Vagina (tissue), 2 donors: ENCODE measurements around the gene MAP2K5. TPM values are rescaled to one million over a fixed set of nuclear protein-coding genes. Genes with fewer than 3 reads are reported as not detected.
A peak's percentile ranks its signal among the peaks of the same experiment; 100 is the strongest.

Experiments
- DNase-seq, 2 donors: peaks; one replicate each; pipeline ENCODE4 v3.0.0-alpha.2; 2017; ENCODE audit errors: extremely low spot score in 2 of 2
- H3K27ac ChIP-seq: fragments of 200-600 bp; sonication (generic); one replicate; pipeline ENCODE4 v1.5.1; 2019
- H3K27me3 ChIP-seq: fragments of 200-600 bp; sonication (generic); one replicate; pipeline ENCODE4 v1.5.1; 2019
- H3K36me3 ChIP-seq, 2 donors: fragments of 200-600 bp; sonication (generic); one replicate each; pipeline ENCODE4 v1.5.1; 2017 to 2019
- H3K4me1 ChIP-seq: fragments of 200-600 bp; sonication (generic); one replicate; pipeline ENCODE4 v1.5.1; 2019
- H3K4me3 ChIP-seq, 2 donors: fragments of 200-600 bp; sonication (generic); 1 replicate in 1 of 2; 2 replicates in 1 of 2; pipeline ENCODE4 v1.5.1; 2016 to 2019
- H3K9me3 ChIP-seq: fragments of 200-600 bp; sonication (generic); one replicate; pipeline ENCODE4 v1.5.1; 2019
- POLR2A ChIP-seq, 2 donors: fragments of 450-650 bp; IDR thresholded peaks; one replicate each; pipeline ENCODE4 v1.6.1; 2017; ENCODE audit warnings: antibody characterized with exemption in 2 of 2, mild to moderate bottlenecking in 2 of 2, moderate library complexity in 2 of 2
- POLR2AphosphoS5 ChIP-seq, 2 donors: sonication (generic); formaldehyde crosslinking; IDR thresholded peaks; one replicate each; pipeline ENCODE4 v1.9.0; 2017; ENCODE audit warnings: antibody characterized with exemption in 2 of 2, mild to moderate bottlenecking in 2 of 2, low read depth in 1 of 2; ENCODE audit not compliant: insufficient read depth in 1 of 2
- intact Hi-C: fragments of 100-400 bp; cut with DNase I; formaldehyde crosslinking; loops from one replicate; pipeline ENCODE4 v1.15.1; 2023
- total RNA-seq: library from RNA; depleted of rRNA; stranded (reverse); fragments of >200 nt; gene quantifications from one replicate; pipeline ENCODE4 v1.2.3, GENCODE V29; 2016
- TF ChIP-seq, protein P1 (sequence below), 3 experiments: fragments of 450-650 bp in 2 of 3; fragments of 200-600 bp in 1 of 3; sonication (generic) in 1 of 3; IDR thresholded peaks; one replicate each; pipeline ENCODE4 v1.5.1; 2017 to 2019; ENCODE audit warnings: antibody characterized with exemption in 3 of 3, mild to moderate bottlenecking in 2 of 3, moderate library complexity in 2 of 3

Gene MAP2K5
- total RNA-seq, 1 donor from 2014 or later = 13.5 TPM

DNA sequence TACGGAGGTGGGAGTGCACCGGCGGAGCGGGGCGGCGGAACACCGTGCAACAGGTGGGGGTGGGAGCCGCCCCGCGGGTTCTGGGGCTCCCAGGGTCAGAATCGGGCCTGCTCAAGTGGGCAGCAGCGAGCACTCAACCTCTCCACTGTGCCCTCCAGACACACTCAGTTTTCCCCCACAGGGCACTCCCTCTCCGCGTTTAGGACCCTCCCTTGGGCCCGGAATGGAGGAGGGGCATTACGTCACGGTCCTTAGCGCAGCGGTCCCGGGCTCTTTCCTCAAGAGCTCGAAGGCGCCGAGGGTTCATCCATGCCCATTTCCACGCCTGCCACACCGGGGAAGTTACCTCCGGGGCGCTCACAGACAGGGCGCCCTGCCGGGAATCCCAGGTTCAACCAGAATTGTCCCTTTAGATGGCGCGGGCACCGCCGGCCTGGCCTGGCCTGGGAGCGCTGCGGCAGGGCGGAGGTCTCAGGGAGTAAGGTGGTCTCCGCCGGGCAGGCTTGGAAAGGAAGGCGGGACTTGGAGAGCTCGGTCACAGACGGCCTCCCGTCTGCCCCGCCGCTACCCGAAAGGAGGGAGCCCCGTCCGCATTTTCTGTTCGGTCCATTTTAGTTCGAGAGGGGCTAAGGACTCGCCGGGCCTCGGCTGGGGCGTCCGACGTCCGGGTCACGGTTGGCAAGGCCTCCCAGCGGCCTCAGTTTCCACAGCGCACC lies 292.2 kb downstream of the MAP2K5 start:
- H3K9me3 ChIP-seq = no peaks in the 10 kb centered on the region
- intact Hi-C loops = loop anchor here (5.0 kb wide), 2 partner anchors 292 to 377 kb away; partner anchors contain the start of gene MAP2K5
- peaks cover 18% of the 10 kb centered on the region for H3K27me3 ChIP-seq
- no peaks in the 10 kb centered on the region for H3K36me3 ChIP-seq
- TF ChIP-seq, protein P1, sequence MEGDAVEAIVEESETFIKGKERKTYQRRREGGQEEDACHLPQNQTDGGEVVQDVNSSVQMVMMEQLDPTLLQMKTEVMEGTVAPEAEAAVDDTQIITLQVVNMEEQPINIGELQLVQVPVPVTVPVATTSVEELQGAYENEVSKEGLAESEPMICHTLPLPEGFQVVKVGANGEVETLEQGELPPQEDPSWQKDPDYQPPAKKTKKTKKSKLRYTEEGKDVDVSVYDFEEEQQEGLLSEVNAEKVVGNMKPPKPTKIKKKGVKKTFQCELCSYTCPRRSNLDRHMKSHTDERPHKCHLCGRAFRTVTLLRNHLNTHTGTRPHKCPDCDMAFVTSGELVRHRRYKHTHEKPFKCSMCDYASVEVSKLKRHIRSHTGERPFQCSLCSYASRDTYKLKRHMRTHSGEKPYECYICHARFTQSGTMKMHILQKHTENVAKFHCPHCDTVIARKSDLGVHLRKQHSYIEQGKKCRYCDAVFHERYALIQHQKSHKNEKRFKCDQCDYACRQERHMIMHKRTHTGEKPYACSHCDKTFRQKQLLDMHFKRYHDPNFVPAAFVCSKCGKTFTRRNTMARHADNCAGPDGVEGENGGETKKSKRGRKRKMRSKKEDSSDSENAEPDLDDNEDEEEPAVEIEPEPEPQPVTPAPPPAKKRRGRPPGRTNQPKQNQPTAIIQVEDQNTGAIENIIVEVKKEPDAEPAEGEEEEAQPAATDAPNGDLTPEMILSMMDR (IDR thresholded peaks at IDR 0.05) = no peak
- TF ChIP-seq POLR2AphosphoS5 (IDR thresholded peaks at IDR 0.05; ENCODE audit: insufficient read depth in 1 of 2, low read depth in 1 of 2) (no peak), POLR2A (IDR thresholded peaks at IDR 0.05) (no peak)
- no peak overlapping the region for H3K27ac ChIP-seq
- H3K4me1 ChIP-seq = peaks cover 55% of the 10 kb centered on the region
- peak overlapping the region; percentile 38 to 46 for H3K4me3 ChIP-seq
- DNase-seq = no peak

DNA sequence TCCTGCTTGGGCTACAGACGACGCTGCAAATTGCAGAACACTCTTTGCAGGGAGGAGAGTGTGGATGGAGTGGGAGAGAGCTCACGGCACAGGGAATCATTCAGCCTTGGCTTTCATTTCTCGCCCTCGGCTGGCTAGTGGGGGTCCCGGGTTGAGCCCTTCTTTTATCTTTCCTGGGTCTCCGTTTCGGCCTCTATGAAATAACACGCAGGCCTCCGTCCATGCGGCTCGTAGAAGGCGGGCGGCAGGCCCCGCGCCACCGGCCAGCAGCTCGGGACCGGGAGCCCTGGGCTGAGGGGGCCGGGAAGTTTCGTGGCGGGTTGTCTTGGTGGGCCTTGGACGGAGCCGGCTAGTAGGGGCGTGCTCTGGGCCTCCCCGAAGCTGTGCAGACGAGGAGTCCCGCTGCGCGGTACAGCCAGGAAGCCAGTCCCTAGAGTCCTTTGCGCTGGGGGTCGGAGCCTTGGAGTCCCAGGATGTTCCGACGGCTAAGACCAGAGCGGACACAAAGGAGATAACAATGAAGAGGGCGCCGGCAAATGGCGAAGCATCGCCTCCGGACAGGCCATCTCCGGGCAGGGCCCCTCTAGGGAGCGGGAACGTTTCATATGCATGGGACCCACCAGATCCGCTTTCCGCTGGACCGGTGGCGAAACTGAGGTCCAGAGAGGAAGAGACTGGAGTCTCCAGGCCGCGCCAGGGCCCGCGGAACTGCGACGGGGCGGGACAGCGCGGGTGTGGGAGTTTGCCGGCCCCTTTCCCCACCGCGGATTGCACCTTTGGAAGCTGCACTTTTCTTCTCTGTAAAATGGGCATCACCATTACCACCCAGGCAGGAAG lies 293.0 kb downstream of the MAP2K5 start:
- H3K9me3 ChIP-seq = no peaks in the 10 kb centered on the region
- intact Hi-C loops = loop anchor here (5.0 kb wide), 1 partner anchor 293 kb away; the partner anchor contains the start of gene MAP2K5
- no peaks in the 10 kb centered on the region for H3K36me3 ChIP-seq
- TF ChIP-seq POLR2AphosphoS5 (IDR thresholded peaks at IDR 0.05; ENCODE audit: insufficient read depth in 1 of 2, low read depth in 1 of 2) (no peak), POLR2A (IDR thresholded peaks at IDR 0.05) (no peak)
- TF ChIP-seq, protein P1 (IDR thresholded peaks at IDR 0.05) = no peak
- H3K4me1 ChIP-seq = peaks cover 51% of the 10 kb centered on the region
- H3K27ac ChIP-seq = no peak overlapping the region
- H3K4me3 ChIP-seq = peak overlapping the region; percentile 38 to 46
- peaks cover 17% of the 10 kb centered on the region for H3K27me3 ChIP-seq
- no peak for DNase-seq

DNA sequence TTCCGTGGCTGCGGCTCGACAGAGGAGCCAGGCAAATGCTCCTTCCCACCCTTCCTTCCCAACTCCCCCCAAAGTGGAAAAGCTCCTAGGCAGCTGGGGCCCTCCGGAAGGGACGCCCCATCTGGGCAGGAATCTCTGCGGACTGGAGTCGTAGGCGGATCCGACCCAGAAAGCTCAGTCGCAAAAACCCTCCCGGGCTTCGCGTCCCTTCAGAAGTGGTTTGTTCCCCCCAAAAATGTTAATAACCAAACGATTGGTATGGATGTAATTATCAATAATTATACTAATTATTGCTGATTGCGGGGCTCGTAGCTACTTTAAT lies 293.6 kb downstream of the MAP2K5 start:
- Histone ChIP-seq H3K36me3 (no peaks in the 10 kb centered on the region), H3K4me3 (peak overlapping the region; percentile 38 to 46), H3K27me3 (peaks cover 17% of the 10 kb centered on the region), H3K9me3 (no peaks in the 10 kb centered on the region), H3K4me1 (peaks cover 54% of the 10 kb centered on the region), H3K27ac (no peak overlapping the region)
- intact Hi-C loops = loop anchor here (5.0 kb wide), 1 partner anchor 294 kb away; the partner anchor contains the start of gene MAP2K5
- TF ChIP-seq, protein P1 (IDR thresholded peaks at IDR 0.05) = no peak
- TF ChIP-seq POLR2A (IDR thresholded peaks at IDR 0.05) (no peak), POLR2AphosphoS5 (IDR thresholded peaks at IDR 0.05; ENCODE audit: insufficient read depth in 1 of 2, low read depth in 1 of 2) (no peak)
- no peak for DNase-seq

DNA sequence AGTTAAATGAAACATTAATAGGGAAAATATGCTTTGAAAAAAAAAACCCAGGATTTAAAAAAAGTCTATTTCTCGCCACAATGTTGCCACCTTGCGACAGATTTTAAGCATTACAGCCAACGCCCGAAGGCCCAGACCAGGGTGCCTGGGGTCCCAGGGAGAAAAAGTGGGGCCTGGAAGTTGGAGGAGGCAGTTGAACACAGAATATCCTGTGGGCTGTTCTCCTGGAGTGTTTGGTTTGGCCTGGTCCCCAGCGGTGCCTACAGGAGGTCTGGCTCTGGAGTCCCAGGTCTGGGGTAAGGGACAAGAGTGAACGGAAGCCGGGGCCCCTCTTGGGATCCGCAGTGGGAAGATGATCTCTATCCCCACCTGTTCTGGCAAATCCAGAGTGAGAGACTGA lies 294.0 kb downstream of the MAP2K5 start:
- Histone ChIP-seq H3K36me3 (no peaks in the 10 kb centered on the region), H3K27me3 (peaks cover 17% of the 10 kb centered on the region), H3K4me1 (peaks cover 58% of the 10 kb centered on the region), H3K4me3 (peak overlapping the region; percentile 38 to 46), H3K9me3 (no peaks in the 10 kb centered on the region), H3K27ac (no peak overlapping the region)
- TF ChIP-seq POLR2A (IDR thresholded peaks at IDR 0.05) (no peak), POLR2AphosphoS5 (IDR thresholded peaks at IDR 0.05; ENCODE audit: insufficient read depth in 1 of 2, low read depth in 1 of 2) (peak in 1 of 2 donors; percentile 47)
- TF ChIP-seq, protein P1 (IDR thresholded peaks at IDR 0.05) = peak in 2 of 3 experiments; percentile 54 to 61
- intact Hi-C loops = loop anchor here (5.0 kb wide), 1 partner anchor 294 kb away; the partner anchor contains the start of gene MAP2K5
- no peak for DNase-seq
